Tibial nerve (tissue), 4 donors: Measurements from ENCODE around the gene RASA4.
"Not testable (repeated sequence)": the region's sequence is repeated elsewhere in the genome, so short reads cannot be mapped to it uniquely, and the experiment has no call there.

ENCODE experiments used
- EP300 ChIP-seq, 2 donors: sonication (generic); formaldehyde crosslinking; IDR thresholded peaks; one replicate each; pipeline ENCODE4 v1.6.1; 2017; ENCODE audit warnings: antibody characterized with exemption in 2 of 2, mild to moderate bottlenecking in 1 of 2
- TF ChIP-seq, protein P1 (sequence below), 5 experiments: fragments of 200-600 bp in 3 of 5; fragments of 450-650 bp in 2 of 5; sonication (generic) in 3 of 5; IDR thresholded peaks; one replicate each; pipeline ENCODE4 v1.5.1; 2016 to 2019; ENCODE audit warnings: antibody characterized with exemption in 5 of 5, mild to moderate bottlenecking in 3 of 5, moderate library complexity in 2 of 5

DNA sequence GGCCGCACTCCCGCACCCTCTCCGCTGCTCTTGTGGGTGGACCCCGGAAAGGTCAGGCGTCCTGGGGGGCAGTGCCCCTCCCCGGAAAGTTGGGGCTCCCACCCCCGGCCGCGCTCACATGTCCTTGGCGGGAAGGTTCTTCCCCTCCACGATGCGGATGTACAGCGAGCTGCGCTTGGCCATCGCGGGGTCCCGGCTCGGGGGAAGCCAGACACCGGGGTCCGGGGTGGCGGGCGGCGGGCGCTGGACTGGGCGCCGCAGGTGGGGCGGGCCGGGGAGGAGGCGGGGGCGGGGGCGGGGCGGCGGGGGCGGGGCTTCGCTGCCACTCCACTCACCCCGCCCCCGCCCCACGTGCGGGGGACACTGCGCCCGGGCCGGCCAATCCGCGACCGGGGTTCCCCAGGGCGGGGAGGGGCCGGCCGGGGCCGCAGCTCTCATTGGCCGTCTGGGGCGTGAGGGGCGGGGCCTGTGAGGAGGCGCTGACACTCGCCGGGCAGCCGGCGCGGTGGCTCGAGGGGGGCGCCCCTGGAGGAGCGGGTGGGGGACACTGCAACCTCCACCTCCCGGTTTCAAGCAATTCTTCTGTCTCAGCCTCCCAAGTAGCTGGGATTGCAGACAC, at the start of gene RASA4:
- TF ChIP-seq, protein P1, sequence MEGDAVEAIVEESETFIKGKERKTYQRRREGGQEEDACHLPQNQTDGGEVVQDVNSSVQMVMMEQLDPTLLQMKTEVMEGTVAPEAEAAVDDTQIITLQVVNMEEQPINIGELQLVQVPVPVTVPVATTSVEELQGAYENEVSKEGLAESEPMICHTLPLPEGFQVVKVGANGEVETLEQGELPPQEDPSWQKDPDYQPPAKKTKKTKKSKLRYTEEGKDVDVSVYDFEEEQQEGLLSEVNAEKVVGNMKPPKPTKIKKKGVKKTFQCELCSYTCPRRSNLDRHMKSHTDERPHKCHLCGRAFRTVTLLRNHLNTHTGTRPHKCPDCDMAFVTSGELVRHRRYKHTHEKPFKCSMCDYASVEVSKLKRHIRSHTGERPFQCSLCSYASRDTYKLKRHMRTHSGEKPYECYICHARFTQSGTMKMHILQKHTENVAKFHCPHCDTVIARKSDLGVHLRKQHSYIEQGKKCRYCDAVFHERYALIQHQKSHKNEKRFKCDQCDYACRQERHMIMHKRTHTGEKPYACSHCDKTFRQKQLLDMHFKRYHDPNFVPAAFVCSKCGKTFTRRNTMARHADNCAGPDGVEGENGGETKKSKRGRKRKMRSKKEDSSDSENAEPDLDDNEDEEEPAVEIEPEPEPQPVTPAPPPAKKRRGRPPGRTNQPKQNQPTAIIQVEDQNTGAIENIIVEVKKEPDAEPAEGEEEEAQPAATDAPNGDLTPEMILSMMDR (IDR thresholded peaks at IDR 0.05): not testable (repeated sequence)
- TF ChIP-seq EP300 (IDR thresholded peaks at IDR 0.05): not testable (repeated sequence)
